Measurements from ENCODE around the gene MOGAT2.

Gene MOGAT2

DNA sequence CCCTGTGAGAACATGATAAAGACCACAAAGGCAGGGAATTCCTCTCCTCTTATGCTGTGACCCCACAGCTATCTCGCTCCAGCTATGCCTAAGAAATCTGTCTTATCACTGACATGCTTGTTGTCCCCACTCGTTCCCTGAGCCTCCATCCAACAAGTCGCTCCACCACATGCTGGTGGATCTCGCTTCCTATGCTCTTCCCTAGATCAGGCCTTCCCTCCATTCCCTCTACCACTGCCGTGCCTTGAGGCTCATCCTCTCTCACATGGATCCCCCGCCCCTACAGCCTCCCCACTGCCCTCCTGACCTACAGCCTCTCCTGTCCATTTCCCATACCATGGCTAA lies 49.6 kb downstream of the MOGAT2 start:
- Histone ChIP-seq H3K4me3 (ENCODE audit: low read depth, low read length, poor library complexity, severe bottlenecking) (no peak overlapping the region), H3K4me2 (ENCODE audit: low read length) (no peak overlapping the region), H3K27me3 (ENCODE audit: insufficient read depth, low read length) (0 out of 2 replicates have a peak, but pooled peaks cover 6% of the 10 kb centered on the region), H3K4me1 (ENCODE audit: insufficient read depth, low read length, severe bottlenecking) (peaks cover 19% of the 10 kb centered on the region), H2AFZ (ENCODE audit: low read length) (no peak overlapping the region), H3K9me2 (ENCODE audit: low read depth, low read length) (no peaks in the 10 kb centered on the region), H3K27ac (ENCODE audit: low read depth, low read length, poor library complexity, severe bottlenecking) (no peak overlapping the region), H3K79me2 (ENCODE audit: insufficient read depth, low read length) (no peaks in the 10 kb centered on the region), H3K9ac (ENCODE audit: low read length) (no peak overlapping the region), H3F3A (ENCODE audit: insufficient read depth, low read length) (no peaks in the 10 kb centered on the region), H3K9me3 (ENCODE audit: low read length) (no peaks in the 10 kb centered on the region), H3K36me3 (ENCODE audit: insufficient read depth, low read length) (no peaks in the 10 kb centered on the region), H4K20me1 (ENCODE audit: insufficient read depth, low read length) (no peaks in the 10 kb centered on the region)
- TF ChIP-seq EZH2 (IDR thresholded peaks at IDR 0.05; ENCODE audit: borderline replicate concordance, low read length) (no peak), CTCF (IDR thresholded peaks at IDR 0.05; ENCODE audit: low read length) (no peak)

DNA sequence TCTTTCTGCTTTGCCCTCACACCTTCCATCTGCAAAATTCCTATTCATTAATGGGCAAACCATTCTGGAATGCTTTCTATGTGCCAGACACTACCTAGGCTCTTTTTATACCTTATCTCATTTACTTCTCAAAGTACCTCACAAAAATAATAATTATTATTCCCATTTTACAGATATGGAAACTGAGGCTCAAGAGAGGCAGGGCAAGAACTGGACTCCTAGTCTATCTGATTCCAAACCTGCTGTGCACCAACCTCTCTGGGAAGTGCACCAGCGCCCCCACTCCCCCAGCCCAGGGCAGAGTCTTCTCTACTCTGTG lies 50.1 kb downstream of the MOGAT2 start:
- Histone ChIP-seq H3K79me2 (ENCODE audit: insufficient read depth, low read length) (no peaks in the 10 kb centered on the region), H3F3A (ENCODE audit: insufficient read depth, low read length) (no peaks in the 10 kb centered on the region), H3K4me3 (ENCODE audit: low read depth, low read length, poor library complexity, severe bottlenecking) (no peak overlapping the region), H4K20me1 (ENCODE audit: insufficient read depth, low read length) (no peaks in the 10 kb centered on the region), H3K4me1 (ENCODE audit: insufficient read depth, low read length, severe bottlenecking) (peaks cover 25% of the 10 kb centered on the region), H3K9me2 (ENCODE audit: low read depth, low read length) (no peaks in the 10 kb centered on the region), H2AFZ (ENCODE audit: low read length) (no peak overlapping the region), H3K27ac (ENCODE audit: low read depth, low read length, poor library complexity, severe bottlenecking) (no peak overlapping the region), H3K27me3 (ENCODE audit: insufficient read depth, low read length) (0 out of 2 replicates have a peak, but pooled peaks cover 6% of the 10 kb centered on the region), H3K36me3 (ENCODE audit: insufficient read depth, low read length) (no peaks in the 10 kb centered on the region), H3K4me2 (ENCODE audit: low read length) (peak overlapping the region; percentile 96), H3K9me3 (ENCODE audit: low read length) (no peaks in the 10 kb centered on the region), H3K9ac (ENCODE audit: low read length) (no peak overlapping the region)
- TF ChIP-seq EZH2 (IDR thresholded peaks at IDR 0.05; ENCODE audit: borderline replicate concordance, low read length) = no peak

- Histone ChIP-seq H2AFZ (ENCODE audit: low read length) (0 out of 2 replicates have a peak within 1 kb of the TSS, but pooled peaks have one; percentile 15), H3K4me3 (ENCODE audit: low read depth, low read length, poor library complexity, severe bottlenecking) (peak within 1 kb of the TSS; percentile 68), H3K9me3 (ENCODE audit: low read length) (no peaks in the 10 kb centered on the region), H3K79me2 (ENCODE audit: insufficient read depth, low read length) (no peaks in the 10 kb centered on the region), H3K4me1 (ENCODE audit: insufficient read depth, low read length, severe bottlenecking) (peaks cover 30% of the 10 kb centered on the region), H3K27me3 (ENCODE audit: insufficient read depth, low read length) (0 out of 2 replicates have a peak, but pooled peaks cover 6% of the 10 kb centered on the region), H3K9me2 (ENCODE audit: low read depth, low read length) (no peaks in the 10 kb centered on the region), H3F3A (ENCODE audit: insufficient read depth, low read length) (no peaks in the 10 kb centered on the region), H4K20me1 (ENCODE audit: insufficient read depth, low read length) (no peaks in the 10 kb centered on the region), H3K9ac (ENCODE audit: low read length) (peak within 1 kb of the TSS; percentile 68), H3K4me2 (ENCODE audit: low read length) (peak within 1 kb of the TSS; percentile 96), H3K36me3 (ENCODE audit: insufficient read depth, low read length) (no peaks in the 10 kb centered on the region), H3K27ac (ENCODE audit: low read depth, low read length, poor library complexity, severe bottlenecking) (no peak within 1 kb of the TSS)
- TF ChIP-seq EZH2 (IDR thresholded peaks at IDR 0.05; ENCODE audit: borderline replicate concordance, low read length) = no peak
- peak; percentile 81 for TF ChIP-seq CTCF (IDR thresholded peaks at IDR 0.05; ENCODE audit: low read length)
These were observed 50.7 kb downstream of the MOGAT2 start, which contains the start of gene DGAT2 for GRCh38 chr11:75768112-75768908. TSS of gene DGAT2 (plus strand) at chr11:75768778. CDS start at chr11:75768992, 214 bp downstream.
